Measurements from ENCODE around the gene PATJ. TPM values are rescaled to one million over a fixed set of nuclear protein-coding genes. Genes with fewer than 3 reads are reported as not detected.

PATJ gene
- total and polyA plus RNA-seq, 2 of the 13 experiments (the other 11 are each of a cell fraction or from before 2014, with no cell fraction given), result 6.2 to 16.8 TPM

GRCh38 chr1:61853583-61853982 lies 111.3 kb downstream of the PATJ start:
- BruUV-seq (replicated peaks), result no TSS peak
- H3K36me3 ChIP-seq (replicated peaks in 1 of 2; ENCODE audit: control insufficient read depth in 1 of 2, insufficient read depth in 2 of 2, low read length in 2 of 2), result peaks cover 1 to 15% of the 10 kb centered on the region in 2 experiments; a peak in 2 of 5 replicates

DNA sequence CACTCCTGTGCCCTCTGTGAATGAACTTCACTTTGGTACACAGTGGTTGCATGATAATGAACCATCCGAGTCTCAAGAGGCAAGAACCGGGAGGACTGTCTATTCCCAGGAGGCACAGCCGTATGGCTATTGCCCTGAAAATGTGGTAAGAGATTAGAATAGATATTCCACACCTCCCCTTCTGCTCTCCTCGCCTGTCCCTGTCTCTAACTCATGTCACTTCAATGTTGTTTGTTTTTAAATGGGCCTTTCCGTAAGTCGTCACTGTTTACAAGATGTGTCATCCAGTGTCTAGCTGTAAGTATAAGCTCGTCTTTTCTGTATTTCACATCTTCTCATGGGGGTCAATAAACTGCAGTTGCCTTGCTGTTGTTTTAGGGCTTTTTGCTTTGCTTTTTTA lies 122.2 kb downstream of the PATJ start:
- Histone ChIP-seq H4K20me1 (ENCODE audit: insufficient read depth, low read length) (no peaks in the 10 kb centered on the region), H2AFZ (ENCODE audit: low read length) (no peak overlapping the region), H3K27me3 (ENCODE audit: control insufficient read depth in 1 of 2, insufficient read depth in 2 of 2, low read length in 2 of 2) (no peaks in the 10 kb centered on the region), H3K9ac (ENCODE audit: insufficient read depth, low read depth, low read length) (no peak overlapping the region), H3K36me3 (replicated peaks in 1 of 2; ENCODE audit: control insufficient read depth in 1 of 2, insufficient read depth in 2 of 2, low read length in 2 of 2) (peaks cover 0 to 23% of the 10 kb centered on the region in 2 experiments; a peak in 4 of 5 replicates), H3K79me2 (ENCODE audit: insufficient read depth, low read length) (no peaks in the 10 kb centered on the region), H3K27ac (ENCODE audit: extremely low read length, insufficient read depth, low read length) (no peak overlapping the region), H3K4me2 (ENCODE audit: low read depth, low read length) (no peak overlapping the region), H3K4me1 (ENCODE audit: insufficient read depth, low read length) (no peaks in the 10 kb centered on the region), H3K9me3 (ENCODE audit: low read length) (no peaks in the 10 kb centered on the region), H3K4me3 (replicated peaks in 1 of 3; ENCODE audit: insufficient read depth in 1 of 3, low read depth in 2 of 3, low read length in 3 of 3) (no peak overlapping the region)
- no peak for FAIRE-seq
- CTCF ChIA-PET (ENCODE audit: low intra/inter-chr PET ratio, low total read pairs), result no interaction called here
- ATAC-seq, result no peak
- no TSS peak for BruUV-seq (replicated peaks)
- POLR2A ChIA-PET, result no interaction called here
- DNase-seq (ENCODE audit: low spot score), result no peak
- WGBS (ENCODE audit: low lambda C conversion rate), result 92% methylated on average over 7 of the region's 7 CpGs
- intact Hi-C loops (cut with micrococcal nuclease; ENCODE audit: unreplicated experiment), result no loop called here
- in situ Hi-C loops (cut with HindIII; ENCODE audit: extremely low pct_ligation_motif_present, low pct_unique_long_range_greater_than_20kb), result no loop called here
- TF ChIP-seq ZNF788 (CRISPR knock-in tag; IDR thresholded peaks at IDR 0.05; ENCODE audit: borderline replicate concordance) (no peak), ATF7-NPFF (CRISPR knock-in tag; IDR thresholded peaks at IDR 0.05; ENCODE audit: low read depth) (no peak), KLF11 (CRISPR knock-in tag; IDR thresholded peaks at IDR 0.05) (no peak), SOX5 (CRISPR knock-in tag; IDR thresholded peaks at IDR 0.05; ENCODE audit: borderline replicate concordance) (no peak), JARID2 (CRISPR knock-in tag; IDR thresholded peaks at IDR 0.05; ENCODE audit: insufficient replicate concordance) (no peak), ZBTB20 (CRISPR knock-in tag; IDR thresholded peaks at IDR 0.05; ENCODE audit: borderline replicate concordance, low read depth) (no peak), FOXK2 (IDR thresholded peaks at IDR 0.05) (no peak), SRSF4 (IDR thresholded peaks at IDR 0.05; ENCODE audit: low read depth, low read length, poor library complexity, severe bottlenecking) (no peak), TSC22D2 (CRISPR knock-in tag; IDR thresholded peaks at IDR 0.05; ENCODE audit: borderline replicate concordance) (no peak), NFAT5 (CRISPR knock-in tag; IDR thresholded peaks at IDR 0.05) (no peak), NFKBIZ (CRISPR knock-in tag; IDR thresholded peaks at IDR 0.05) (no peak), ARNTL (CRISPR knock-in tag; IDR thresholded peaks at IDR 0.05) (no peak), ZFP36L1 (CRISPR knock-in tag; IDR thresholded peaks at IDR 0.05) (no peak), FOXK1 (CRISPR knock-in tag; IDR thresholded peaks at IDR 0.05; ENCODE audit: borderline replicate concordance, low read depth) (no peak)

More at GRCh38 chr1:61853583-61853982, 111.3 kb downstream of the PATJ start:
- Histone ChIP-seq H4K20me1 (ENCODE audit: insufficient read depth, low read length) (no peaks in the 10 kb centered on the region), H3K9me3 (ENCODE audit: low read length) (no peaks in the 10 kb centered on the region), H2AFZ (ENCODE audit: low read length) (no peak overlapping the region), H3K79me2 (ENCODE audit: insufficient read depth, low read length) (no peaks in the 10 kb centered on the region), H3K9ac (ENCODE audit: insufficient read depth, low read depth, low read length) (no peak overlapping the region), H3K4me1 (ENCODE audit: insufficient read depth, low read length) (no peaks in the 10 kb centered on the region), H3K4me3 (replicated peaks in 1 of 3; ENCODE audit: insufficient read depth in 1 of 3, low read depth in 2 of 3, low read length in 3 of 3) (no peak overlapping the region), H3K27ac (ENCODE audit: extremely low read length, insufficient read depth, low read length) (no peak overlapping the region), H3K4me2 (ENCODE audit: low read depth, low read length) (no peak overlapping the region), H3K27me3 (ENCODE audit: control insufficient read depth in 1 of 2, insufficient read depth in 2 of 2, low read length in 2 of 2) (no peaks in the 10 kb centered on the region)
- intact Hi-C loops (cut with micrococcal nuclease; ENCODE audit: unreplicated experiment) (loop anchor here (5.0 to 10.0 kb wide), 2 partner anchors 799 to 881 kb away; no protein-coding TSS in a partner anchor), in situ Hi-C loops (cut with HindIII; ENCODE audit: extremely low pct_ligation_motif_present, low pct_unique_long_range_greater_than_20kb) (loop anchor here (10.0 kb wide), 1 partner anchor 879 kb away; no protein-coding TSS in a partner anchor)
- DNase-seq (ENCODE audit: low spot score), result no peak
- ChIA-PET CTCF (ENCODE audit: low intra/inter-chr PET ratio, low total read pairs) (no interaction called here), POLR2A (no interaction called here)
- TF ChIP-seq STAG1 (CRISPR knock-in tag; IDR thresholded peaks at IDR 0.05) (0 out of 2 replicates have a peak, but pooled peaks have one; percentile 10), SMC3 (IDR thresholded peaks at IDR 0.05; ENCODE audit: low read length) (no peak)
- ATAC-seq, result no peak
- 93% methylated on average over 3 of the region's 3 CpGs for WGBS (ENCODE audit: low lambda C conversion rate)
- no peak for FAIRE-seq
